Breast epithelium (tissue), 4 donors: Measurements from ENCODE around the gene FAM78B. TPM values are rescaled to one million over a fixed set of nuclear protein-coding genes. Genes with fewer than 3 reads are reported as not detected.

Experiments
- DNase-seq, 2 donors: peaks; one replicate each; pipeline ENCODE4 v3.0.0-alpha.2; 2019; ENCODE audit warnings: low spot score in 2 of 2
- H3K27ac ChIP-seq, 2 donors: fragments of 200-600 bp; sonication (generic) in 1 of 2; one replicate each; pipeline ENCODE4 v1.5.1; 2016 to 2019; ENCODE audit warnings: mild to moderate bottlenecking in 1 of 2
- H3K27me3 ChIP-seq, 2 donors: fragments of 200-600 bp; sonication (generic) in 1 of 2; one replicate each; pipeline versions ENCODE4 v1.5.1 to v1.6.0; 2017 to 2019; ENCODE audit warnings: control low read depth in 1 of 2, mild to moderate bottlenecking in 1 of 2
- H3K36me3 ChIP-seq: fragments of 200-600 bp; one replicate; pipeline ENCODE4 v1.5.1; 2019
- H3K4me1 ChIP-seq, 2 donors: fragments of 200-600 bp; sonication (generic); one replicate each; pipeline ENCODE4 v1.5.1; 2016 to 2019; ENCODE audit warnings: control low read depth in 1 of 2
- H3K4me3 ChIP-seq, 3 donors: fragments of 200-600 bp; sonication (generic); 1 replicate in 2 of 3; 2 replicates in 1 of 3; pipeline ENCODE4 v1.5.1; 2016 to 2019; ENCODE audit warnings: mild to moderate bottlenecking in 3 of 3, moderate library complexity in 2 of 3
- H3K9me3 ChIP-seq, 2 donors: fragments of 200-600 bp; sonication (generic) in 1 of 2; one replicate each; pipeline ENCODE4 v1.5.1; 2016 to 2019; ENCODE audit warnings: control low read depth in 1 of 2
- POLR2A ChIP-seq: fragments of 450-650 bp; IDR thresholded peaks from one replicate; pipeline ENCODE4 v1.6.1; 2016; ENCODE audit warnings: antibody characterized with exemption, mild to moderate bottlenecking, moderate library complexity
- POLR2AphosphoS5 ChIP-seq, 3 donors: sonication (generic); formaldehyde crosslinking; IDR thresholded peaks; one replicate each; pipeline ENCODE4 v1.6.1; 2017; ENCODE audit warnings: antibody characterized with exemption in 3 of 3
- intact Hi-C: fragments of 100-400 bp; cut with DNase I; formaldehyde crosslinking; loops from one replicate; pipeline ENCODE4 v1.15.1; 2023; ENCODE audit warnings: low total_unique reads
- total RNA-seq, 3 donors: library from RNA; depleted of rRNA; stranded (reverse); fragments of >200 nt; gene quantifications; one replicate each; pipeline ENCODE4 v1.1.0, GENCODE V29; 2016
- TF ChIP-seq, protein P1 (sequence below), 3 donors: fragments of 450-650 bp; IDR thresholded peaks; one replicate each; pipeline ENCODE4 v1.5.1; 2016 to 2017; ENCODE audit warnings: antibody characterized with exemption in 3 of 3, mild to moderate bottlenecking in 3 of 3, moderate library complexity in 3 of 3

FAM78B gene
- total RNA-seq, 3 donors from 2014 or later: 0.98 to 3.2 (median 1.2) TPM

DNA sequence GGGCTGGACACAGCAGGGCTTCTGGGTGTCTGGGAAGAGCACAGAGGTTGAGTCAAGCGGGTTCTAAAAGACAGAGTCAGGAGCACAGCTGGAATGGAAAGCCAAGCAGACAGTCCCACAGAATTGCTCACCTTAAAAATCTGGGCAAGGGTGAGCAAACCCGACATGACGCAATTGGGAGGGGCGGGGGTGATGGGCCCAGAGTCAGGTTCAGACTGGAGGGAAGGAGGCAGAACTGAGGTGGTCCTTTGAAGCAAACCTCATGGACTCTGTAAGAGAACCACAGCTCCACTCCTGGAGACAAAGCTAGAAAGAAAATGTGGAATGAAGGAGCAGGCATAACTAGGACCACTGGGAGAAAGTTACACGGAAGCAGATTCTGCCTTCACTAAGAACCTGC, 49.0 kb downstream of the FAM78B start:
- Histone ChIP-seq H3K36me3 (no peaks in the 10 kb centered on the region), H3K9me3 (no peaks in the 10 kb centered on the region), H3K4me1 (no peaks in the 10 kb centered on the region), H3K27ac (no peak overlapping the region), H3K27me3 (no peaks in the 10 kb centered on the region), H3K4me3 (no peak overlapping the region)
- TF ChIP-seq POLR2AphosphoS5 (IDR thresholded peaks at IDR 0.05): no peak
- TF ChIP-seq, protein P1, sequence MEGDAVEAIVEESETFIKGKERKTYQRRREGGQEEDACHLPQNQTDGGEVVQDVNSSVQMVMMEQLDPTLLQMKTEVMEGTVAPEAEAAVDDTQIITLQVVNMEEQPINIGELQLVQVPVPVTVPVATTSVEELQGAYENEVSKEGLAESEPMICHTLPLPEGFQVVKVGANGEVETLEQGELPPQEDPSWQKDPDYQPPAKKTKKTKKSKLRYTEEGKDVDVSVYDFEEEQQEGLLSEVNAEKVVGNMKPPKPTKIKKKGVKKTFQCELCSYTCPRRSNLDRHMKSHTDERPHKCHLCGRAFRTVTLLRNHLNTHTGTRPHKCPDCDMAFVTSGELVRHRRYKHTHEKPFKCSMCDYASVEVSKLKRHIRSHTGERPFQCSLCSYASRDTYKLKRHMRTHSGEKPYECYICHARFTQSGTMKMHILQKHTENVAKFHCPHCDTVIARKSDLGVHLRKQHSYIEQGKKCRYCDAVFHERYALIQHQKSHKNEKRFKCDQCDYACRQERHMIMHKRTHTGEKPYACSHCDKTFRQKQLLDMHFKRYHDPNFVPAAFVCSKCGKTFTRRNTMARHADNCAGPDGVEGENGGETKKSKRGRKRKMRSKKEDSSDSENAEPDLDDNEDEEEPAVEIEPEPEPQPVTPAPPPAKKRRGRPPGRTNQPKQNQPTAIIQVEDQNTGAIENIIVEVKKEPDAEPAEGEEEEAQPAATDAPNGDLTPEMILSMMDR (IDR thresholded peaks at IDR 0.05): no peak
- no peak for TF ChIP-seq POLR2A
- DNase-seq: no peak
- intact Hi-C loops: no loop called here

DNA sequence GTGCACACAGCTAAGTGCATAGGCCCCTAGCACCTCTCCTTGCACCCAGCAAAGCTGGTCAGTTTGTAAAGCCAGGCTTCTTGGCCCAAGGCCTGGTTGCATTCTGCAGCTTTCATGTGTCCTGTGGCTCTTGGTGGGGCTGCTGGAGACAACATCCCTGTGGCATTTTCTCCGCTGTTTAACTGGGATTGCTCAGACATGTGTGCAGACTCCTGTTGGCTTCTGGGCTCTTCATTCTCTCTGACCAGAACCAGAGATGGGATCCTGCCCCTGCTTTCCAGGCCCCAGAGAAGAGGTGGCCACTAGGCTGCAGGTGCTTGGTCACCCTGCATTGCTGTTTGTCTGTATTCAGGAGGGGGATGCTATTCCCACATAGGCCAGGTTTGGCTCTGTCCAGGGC, 50.8 kb downstream of the FAM78B start:
- Histone ChIP-seq H3K4me1 (no peaks in the 10 kb centered on the region), H3K4me3 (no peak overlapping the region), H3K36me3 (no peaks in the 10 kb centered on the region), H3K9me3 (no peaks in the 10 kb centered on the region), H3K27me3 (no peaks in the 10 kb centered on the region), H3K27ac (no peak overlapping the region)
- intact Hi-C loops: no loop called here
- TF ChIP-seq POLR2AphosphoS5 (IDR thresholded peaks at IDR 0.05): no peak
- no peak for TF ChIP-seq POLR2A
- TF ChIP-seq, protein P1 (IDR thresholded peaks at IDR 0.05): no peak
- DNase-seq: no peak

DNA sequence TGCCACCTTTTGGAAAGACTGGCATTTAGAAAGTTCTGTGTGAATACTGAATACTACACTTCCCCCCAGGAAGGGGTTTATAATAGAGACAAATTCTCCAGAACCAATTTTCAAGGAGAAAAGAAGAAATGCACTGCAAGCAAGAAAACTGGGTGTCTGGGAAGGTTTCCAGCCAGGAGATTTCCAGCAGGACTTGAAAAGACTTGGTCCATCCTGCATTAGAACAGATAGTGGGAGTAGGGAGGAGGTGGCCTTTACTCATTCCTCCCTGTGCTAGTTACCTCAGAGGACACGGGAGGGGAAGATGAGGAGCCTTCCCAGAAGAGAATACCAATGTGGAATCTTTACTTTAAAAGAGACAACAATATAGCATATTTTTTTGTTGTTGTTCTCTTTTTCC, 52.4 kb downstream of the FAM78B start:
- Histone ChIP-seq H3K4me3 (no peak overlapping the region), H3K36me3 (no peaks in the 10 kb centered on the region), H3K27me3 (no peaks in the 10 kb centered on the region), H3K4me1 (no peaks in the 10 kb centered on the region), H3K9me3 (no peaks in the 10 kb centered on the region), H3K27ac (no peak overlapping the region)
- TF ChIP-seq, protein P1 (IDR thresholded peaks at IDR 0.05): no peak
- TF ChIP-seq POLR2A (no peak), POLR2AphosphoS5 (IDR thresholded peaks at IDR 0.05) (no peak)
- no peak for DNase-seq
- intact Hi-C loops: no loop called here

DNA sequence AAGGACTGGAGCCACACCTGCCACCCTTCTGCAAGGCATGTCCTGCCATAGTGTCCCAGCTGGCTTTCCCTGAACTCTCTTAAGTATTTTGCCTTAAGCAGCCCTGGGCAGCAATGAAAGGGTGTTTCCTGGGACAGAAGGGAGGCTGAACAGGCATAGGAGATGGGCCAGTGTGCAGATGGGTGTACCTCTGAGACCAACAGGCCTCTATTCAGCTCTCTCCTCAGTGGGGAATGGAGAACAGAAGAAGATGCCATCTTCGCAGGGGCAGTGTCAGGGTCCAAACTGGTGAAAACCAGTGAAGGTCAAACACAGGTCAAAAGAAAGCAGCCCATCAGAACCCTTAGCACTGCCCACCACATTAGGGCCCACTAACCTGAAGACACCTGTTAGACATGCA, 53.2 kb downstream of the FAM78B start:
- no peak for DNase-seq
- no peaks in the 10 kb centered on the region for H3K4me1 ChIP-seq
- no peak overlapping the region for H3K27ac ChIP-seq
- H3K4me3 ChIP-seq: no peak overlapping the region
- H3K9me3 ChIP-seq: no peaks in the 10 kb centered on the region
- intact Hi-C loops: no loop called here
- TF ChIP-seq POLR2AphosphoS5 (IDR thresholded peaks at IDR 0.05) (no peak), POLR2A (no peak)
- TF ChIP-seq, protein P1 (IDR thresholded peaks at IDR 0.05): no peak
- H3K27me3 ChIP-seq: no peaks in the 10 kb centered on the region
- H3K36me3 ChIP-seq: no peaks in the 10 kb centered on the region

DNA sequence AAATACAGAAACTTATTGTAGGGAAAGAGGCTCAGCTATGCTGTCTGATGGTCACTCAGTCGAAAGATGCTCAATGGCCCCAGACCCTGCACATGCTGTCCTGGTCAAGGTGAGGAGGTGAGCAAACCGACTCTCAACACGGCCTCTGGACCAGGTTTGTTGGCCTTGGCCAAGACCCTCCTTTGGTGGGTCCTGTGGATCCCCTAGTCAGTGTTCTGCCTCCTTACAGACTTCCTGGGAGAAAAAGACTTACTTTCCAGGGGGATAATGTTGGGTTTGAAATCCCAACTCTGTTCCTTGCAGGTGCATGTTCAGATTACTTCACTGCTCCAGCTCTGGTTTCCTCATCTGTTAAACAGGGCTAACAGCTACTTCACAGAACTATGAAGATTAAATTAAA, 53.8 kb downstream of the FAM78B start:
- Histone ChIP-seq H3K9me3 (no peaks in the 10 kb centered on the region), H3K27ac (no peak overlapping the region), H3K36me3 (no peaks in the 10 kb centered on the region), H3K27me3 (no peaks in the 10 kb centered on the region), H3K4me1 (no peaks in the 10 kb centered on the region), H3K4me3 (no peak overlapping the region)
- no peak for DNase-seq
- TF ChIP-seq POLR2A (no peak), POLR2AphosphoS5 (IDR thresholded peaks at IDR 0.05) (no peak)
- TF ChIP-seq, protein P1 (IDR thresholded peaks at IDR 0.05): no peak
- intact Hi-C loops: no loop called here
